Measurements from ENCODE around the gene TMEM14A. TPM values are rescaled to one million over a fixed set of nuclear protein-coding genes. Genes with fewer than 3 reads are reported as not detected.

TMEM14A gene
- total RNA-seq, 1 donor from 2014 or later = 14.6 TPM

DNA sequence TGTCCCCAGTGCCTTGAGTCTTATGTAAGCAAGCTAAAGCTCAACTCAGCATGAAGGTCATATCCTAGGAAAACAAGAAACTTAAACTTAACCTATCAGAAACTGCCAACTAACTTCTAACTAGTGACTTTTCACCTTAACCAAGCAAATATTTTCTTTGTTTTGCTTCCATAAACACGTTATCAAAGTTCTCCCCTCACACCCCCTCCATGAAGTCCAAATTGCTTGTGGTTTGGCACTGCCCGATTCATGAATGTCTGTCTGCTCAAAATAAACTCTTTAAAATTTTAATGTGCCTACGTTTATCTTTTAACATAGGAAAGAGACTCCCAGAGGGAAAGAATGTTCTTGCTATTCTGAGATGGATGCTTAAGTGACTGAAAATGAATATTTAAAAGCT, 57.5 kb downstream of the TMEM14A start:
- H3K9me3 ChIP-seq = no peaks in the 10 kb centered on the region
- no peak overlapping the region for H3K4me3 ChIP-seq
- H3K36me3 ChIP-seq = no peaks in the 10 kb centered on the region
- no peaks in the 10 kb centered on the region for H3K4me1 ChIP-seq
- TF ChIP-seq, protein P1, sequence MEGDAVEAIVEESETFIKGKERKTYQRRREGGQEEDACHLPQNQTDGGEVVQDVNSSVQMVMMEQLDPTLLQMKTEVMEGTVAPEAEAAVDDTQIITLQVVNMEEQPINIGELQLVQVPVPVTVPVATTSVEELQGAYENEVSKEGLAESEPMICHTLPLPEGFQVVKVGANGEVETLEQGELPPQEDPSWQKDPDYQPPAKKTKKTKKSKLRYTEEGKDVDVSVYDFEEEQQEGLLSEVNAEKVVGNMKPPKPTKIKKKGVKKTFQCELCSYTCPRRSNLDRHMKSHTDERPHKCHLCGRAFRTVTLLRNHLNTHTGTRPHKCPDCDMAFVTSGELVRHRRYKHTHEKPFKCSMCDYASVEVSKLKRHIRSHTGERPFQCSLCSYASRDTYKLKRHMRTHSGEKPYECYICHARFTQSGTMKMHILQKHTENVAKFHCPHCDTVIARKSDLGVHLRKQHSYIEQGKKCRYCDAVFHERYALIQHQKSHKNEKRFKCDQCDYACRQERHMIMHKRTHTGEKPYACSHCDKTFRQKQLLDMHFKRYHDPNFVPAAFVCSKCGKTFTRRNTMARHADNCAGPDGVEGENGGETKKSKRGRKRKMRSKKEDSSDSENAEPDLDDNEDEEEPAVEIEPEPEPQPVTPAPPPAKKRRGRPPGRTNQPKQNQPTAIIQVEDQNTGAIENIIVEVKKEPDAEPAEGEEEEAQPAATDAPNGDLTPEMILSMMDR (IDR thresholded peaks at IDR 0.05) = no peak
- no peaks in the 10 kb centered on the region for H3K27me3 ChIP-seq (ENCODE audit: low read depth)
- no peak overlapping the region for H3K27ac ChIP-seq
- intact Hi-C loops (cut with DNase I) = no loop called here
- DNase-seq = no peak
- ATAC-seq = no peak

DNA sequence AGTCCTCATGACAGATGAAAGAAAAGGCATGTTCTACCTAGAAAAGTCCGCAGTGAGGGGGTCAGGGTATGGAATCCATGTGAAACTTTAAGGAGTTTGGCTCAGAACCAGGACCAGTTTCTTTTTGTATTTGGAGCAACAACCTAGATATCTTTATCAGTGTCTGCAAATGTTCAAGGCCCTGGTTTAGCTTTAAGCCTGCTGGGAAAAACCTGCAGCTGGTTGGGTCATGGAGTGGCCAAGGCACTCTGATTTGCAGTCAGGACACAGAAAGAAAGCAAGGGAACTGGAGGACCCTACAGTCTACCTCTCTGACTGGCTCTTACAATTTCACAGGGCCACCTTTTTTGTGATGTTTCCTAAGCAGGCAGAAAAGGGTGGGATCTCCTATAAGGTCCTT, 58.7 kb downstream of the TMEM14A start:
- intact Hi-C loops (cut with DNase I) = no loop called here
- TF ChIP-seq, protein P1 (IDR thresholded peaks at IDR 0.05) = no peak
- no peaks in the 10 kb centered on the region for H3K27me3 ChIP-seq (ENCODE audit: low read depth)
- H3K4me1 ChIP-seq = no peaks in the 10 kb centered on the region
- ATAC-seq (no peak), DNase-seq (no peak)
- H3K36me3 ChIP-seq = no peaks in the 10 kb centered on the region
- H3K27ac ChIP-seq = no peak overlapping the region
- H3K4me3 ChIP-seq = no peak overlapping the region
- no peaks in the 10 kb centered on the region for H3K9me3 ChIP-seq

DNA sequence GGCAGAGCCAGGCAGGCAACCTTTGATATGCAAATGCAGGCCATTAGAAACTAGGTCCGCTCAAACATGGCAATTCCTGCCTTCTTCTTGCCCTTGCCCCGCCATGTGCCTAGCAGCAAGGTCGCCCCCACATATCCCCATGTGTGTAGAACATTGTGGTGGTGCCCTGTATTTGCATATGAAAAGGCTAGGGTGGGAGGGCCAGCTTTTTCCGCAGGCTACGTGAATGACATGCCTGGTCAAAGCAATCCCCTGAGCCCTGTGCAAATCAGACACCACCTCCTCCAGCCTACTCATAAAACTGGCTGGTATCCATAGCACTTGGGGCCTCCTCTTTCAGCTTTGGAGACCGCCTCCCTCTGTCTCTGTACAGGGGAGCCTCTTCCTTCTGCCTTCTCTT, 60.8 kb downstream of the TMEM14A start:
- intact Hi-C loops (cut with DNase I) = no loop called here
- no peaks in the 10 kb centered on the region for H3K9me3 ChIP-seq
- no peak for DNase-seq
- no peaks in the 10 kb centered on the region for H3K36me3 ChIP-seq
- TF ChIP-seq, protein P1 (IDR thresholded peaks at IDR 0.05) = no peak
- no peak overlapping the region for H3K27ac ChIP-seq
- ATAC-seq = no peak
- no peaks in the 10 kb centered on the region for H3K4me1 ChIP-seq
- H3K4me3 ChIP-seq = no peak overlapping the region
- H3K27me3 ChIP-seq (ENCODE audit: low read depth) = no peaks in the 10 kb centered on the region

DNA sequence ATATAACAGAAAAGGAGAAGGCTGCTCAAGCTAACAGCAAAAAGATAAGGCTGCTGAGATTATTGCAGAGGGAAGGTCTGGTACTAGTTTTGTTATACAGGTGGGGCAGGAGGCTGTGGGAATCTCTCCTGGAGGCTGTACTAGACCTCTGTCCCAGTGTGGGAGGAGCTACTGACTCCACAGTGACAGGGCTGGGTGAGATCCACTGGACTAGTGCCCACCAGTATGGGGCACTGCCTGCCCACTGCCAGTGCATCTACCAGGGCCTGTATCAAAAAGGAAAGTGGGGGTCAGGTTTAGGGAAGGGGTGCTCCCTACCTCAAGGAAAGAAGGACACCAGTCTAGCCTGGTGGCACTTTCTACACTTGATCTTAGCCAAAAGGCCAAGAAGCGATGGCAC, 62.3 kb downstream of the TMEM14A start:
- Histone ChIP-seq H3K27me3 (ENCODE audit: low read depth) (no peaks in the 10 kb centered on the region), H3K36me3 (no peaks in the 10 kb centered on the region), H3K4me1 (no peaks in the 10 kb centered on the region), H3K27ac (no peak overlapping the region), H3K9me3 (no peaks in the 10 kb centered on the region), H3K4me3 (no peak overlapping the region)
- ATAC-seq (no peak), DNase-seq (no peak)
- TF ChIP-seq, protein P1 (IDR thresholded peaks at IDR 0.05) = no peak
- intact Hi-C loops (cut with DNase I) = no loop called here

DNA sequence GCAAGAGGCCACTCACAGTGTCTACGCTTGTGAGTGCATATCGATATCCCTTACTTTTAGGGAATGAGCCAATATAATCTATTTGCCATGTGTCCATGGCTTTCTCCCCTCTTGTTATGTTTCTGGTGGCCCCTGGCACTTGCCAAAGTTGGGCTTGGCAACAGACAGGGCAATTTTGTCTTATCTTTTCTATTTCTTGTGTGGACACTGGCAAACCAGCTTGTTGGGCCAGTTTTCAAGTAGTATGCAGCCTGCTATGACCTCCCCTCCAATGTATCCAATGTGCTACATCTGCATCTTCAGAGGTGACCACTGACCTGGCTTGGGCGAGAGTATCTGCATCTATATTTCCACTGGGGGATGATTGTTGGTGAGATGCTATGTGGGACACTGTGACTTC, 63.2 kb downstream of the TMEM14A start:
- H3K27me3 ChIP-seq (ENCODE audit: low read depth) = no peaks in the 10 kb centered on the region
- ATAC-seq = no peak
- H3K36me3 ChIP-seq = no peaks in the 10 kb centered on the region
- intact Hi-C loops (cut with DNase I) = no loop called here
- no peak for DNase-seq
- no peak overlapping the region for H3K4me3 ChIP-seq
- TF ChIP-seq, protein P1 (IDR thresholded peaks at IDR 0.05) = no peak
- no peaks in the 10 kb centered on the region for H3K9me3 ChIP-seq
- no peaks in the 10 kb centered on the region for H3K4me1 ChIP-seq
- H3K27ac ChIP-seq = no peak overlapping the region

DNA sequence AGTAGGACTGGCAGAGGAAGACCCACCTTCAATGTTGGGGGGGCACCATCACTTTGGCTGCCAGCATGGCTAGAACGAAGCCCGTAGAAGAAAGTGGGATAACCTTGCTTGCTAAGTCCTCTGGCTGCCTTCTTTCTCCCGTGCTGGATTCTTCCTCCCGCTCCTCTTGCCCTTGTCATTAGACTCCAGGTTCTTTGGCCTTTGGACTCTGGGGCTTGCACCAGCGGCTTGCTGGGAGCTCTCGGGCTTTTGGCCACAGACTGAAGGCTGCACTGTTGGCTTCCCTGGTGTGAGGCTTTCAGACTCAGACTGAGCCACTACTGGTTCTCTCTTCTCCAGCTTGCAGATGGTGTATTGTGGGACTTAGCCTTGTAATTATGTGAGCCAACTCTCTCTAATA, 64.2 kb downstream of the TMEM14A start:
- intact Hi-C loops (cut with DNase I) = no loop called here
- ATAC-seq (no peak), DNase-seq (no peak)
- Histone ChIP-seq H3K4me1 (no peaks in the 10 kb centered on the region), H3K9me3 (no peaks in the 10 kb centered on the region), H3K27ac (no peak overlapping the region), H3K36me3 (no peaks in the 10 kb centered on the region), H3K4me3 (no peak overlapping the region), H3K27me3 (ENCODE audit: low read depth) (no peaks in the 10 kb centered on the region)
- TF ChIP-seq, protein P1 (IDR thresholded peaks at IDR 0.05) = no peak

Measured in lower lobe of right lung (tissue), 2 donors.